GM19099 (cell line): ENCODE measurements around the gene RYR2.

Experiments used
- POLR2A ChIP-seq: IDR thresholded peaks from 3 replicates; pipeline ENCODE4 v1.6.1; 2011; ENCODE audit warnings: low read depth; ENCODE audit not compliant: insufficient read length; ENCODE audit errors: extremely low read depth

Gene RYR2

DNA sequence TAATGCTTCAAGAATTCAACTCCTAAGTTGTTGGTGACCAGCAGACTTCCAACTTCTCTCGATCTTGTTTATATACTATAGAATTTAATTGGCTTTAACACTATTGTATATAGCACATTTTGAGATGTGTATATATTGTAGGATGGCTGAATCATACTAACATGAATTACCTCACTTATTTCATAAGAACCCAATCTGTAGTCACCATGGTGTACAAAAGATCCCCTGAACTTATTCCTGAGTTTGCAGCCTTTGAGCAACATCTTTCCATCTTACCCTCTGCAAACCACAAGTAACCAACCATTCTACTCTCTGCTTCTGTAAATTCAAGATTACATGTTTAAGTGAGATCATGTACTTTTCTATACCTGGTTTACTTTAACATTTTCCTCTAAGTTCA lies 836.4 kb downstream of the RYR2 start:
- TF ChIP-seq POLR2A, result no peak

DNA sequence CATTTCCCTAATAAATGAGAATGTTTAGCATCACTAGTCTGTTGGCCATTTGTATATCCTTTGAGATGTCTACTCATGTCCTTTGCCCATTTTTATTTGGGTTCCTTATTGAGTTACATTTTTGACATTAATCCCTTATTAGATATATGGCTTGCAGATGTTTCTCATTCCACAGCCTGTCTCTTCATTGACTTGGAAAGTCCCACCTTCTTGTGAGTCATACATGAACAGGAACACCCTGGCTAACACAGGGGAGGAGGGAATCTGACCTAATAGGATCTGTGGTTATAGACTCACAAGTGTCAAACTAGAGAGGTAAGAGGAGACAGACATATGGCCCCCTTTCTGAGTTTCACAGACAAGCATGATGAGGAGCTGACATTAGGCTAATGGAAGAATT lies 837.2 kb downstream of the RYR2 start:
- TF ChIP-seq POLR2A, result no peak
